Adrenal gland (tissue), 12 donors: ENCODE measurements around the gene MBOAT1. TPM values are rescaled to one million over a fixed set of nuclear protein-coding genes. Genes with fewer than 3 reads are reported as not detected.

Experiments
- DNase-seq, 7 donors: peaks; one replicate each; pipeline ENCODE4 v3.0.0-alpha.2; 2019 to 2020
- H3K27ac ChIP-seq, 5 donors: fragments of 200-600 bp; sonication (generic) in 4 of 5; 1 replicate in 3 of 5; 2 replicates in 2 of 5; pipeline versions ENCODE4 v1.5.1 to v1.8.0; 2016 to 2020; ENCODE audit warnings: mild to moderate bottlenecking in 1 of 5
- H3K27me3 ChIP-seq: fragments of 200-600 bp; 2 replicates; pipeline ENCODE4 v1.8.0; 2021
- H3K36me3 ChIP-seq, 2 donors: fragments of 200-600 bp; replicated peaks in 1 of 2; 1 replicate in 1 of 2; 2 replicates in 1 of 2; pipeline versions ENCODE4 v1.5.1 to v1.8.0; 2018 to 2022
- H3K4me1 ChIP-seq, 2 donors: fragments of 200-600 bp; replicated peaks in 1 of 2; 1 replicate in 1 of 2; 2 replicates in 1 of 2; pipeline versions ENCODE4 v1.5.1 to v1.8.0; 2018 to 2021
- H3K4me3 ChIP-seq, 4 donors: fragments of 200-600 bp; sonication (generic) in 3 of 4; one replicate each; pipeline ENCODE4 v1.5.1; 2016 to 2018
- H3K9me3 ChIP-seq, 3 donors: fragments of 200-600 bp; sonication (generic) in 1 of 3; replicated peaks in 1 of 3; 1 replicate in 2 of 3; 2 replicates in 1 of 3; pipeline versions ENCODE4 v1.5.1 to v1.8.0; 2016 to 2021
- CTCF ChIP-seq, 6 experiments: fragments of 450-650 bp in 4 of 6; fragments of 200-600 bp in 2 of 6; sonication (generic) in 1 of 6; IDR thresholded peaks; 1 replicate in 5 of 6; 2 replicates in 1 of 6; pipeline versions ENCODE4 v1.5.1 to v1.8.0; 2016 to 2021; ENCODE audit warnings: antibody characterized with exemption in 6 of 6, mild to moderate bottlenecking in 2 of 6, moderate library complexity in 1 of 6
- POLR2A ChIP-seq, 2 donors: fragments of 450-650 bp; IDR thresholded peaks; one replicate each; pipeline ENCODE4 v1.6.1; 2017; ENCODE audit warnings: antibody characterized with exemption in 2 of 2, mild to moderate bottlenecking in 2 of 2, moderate library complexity in 1 of 2
- WGBS, 4 donors: extraction: QIAGEN DNeasy Blood & Tissue Kit in 2 of 4; methylation state at CpG; one replicate each; pipeline versions ENCODE4 v1.1.5 to v1.1.7; 2013 to 2017; 5-methylcytosine and 5-hydroxymethylcytosine counted together
- intact Hi-C, 2 donors: fragments of 100-400 bp; cut with DNase I; formaldehyde crosslinking; loops; one replicate each; pipeline versions ENCODE4 v1.14.1 to v1.15.0; 2022 to 2023
- polyA plus RNA-seq, 3 donors: library from polyadenylated mRNA; stranded (reverse); fragments of 200-250 nt in 2 of 3; fragments of 350-450 nt in 1 of 3; fragmentation: Illumina TruSeq in 1 of 3; extraction: RNeasy Lipid Tissue Mini Kit (QIAGEN cat#74804) in 1 of 3; gene quantifications; one replicate each; pipeline ENCODE4 v1.2.3, GENCODE V29; 2013 to 2014
- total RNA-seq, 9 donors: library from RNA; depleted of rRNA in 4 of 9; stranded (reverse); fragments of >200 nt in 4 of 9; fragments of 120-200 nt in 1 of 9; fragmentation: NEBNext Ultra II Directional in 1 of 9; extraction: Animal tissue kit (Norgen Biotek cat#: 25700) in 1 of 9; gene quantifications; one replicate each; pipeline versions ENCODE4 v1.1.0 to v1.2.4, GENCODE V29; 2013 to 2023
- donor health status: healthy with polysubstance abuse.
- donor health status: Bipolar disorder and iron deficiency.
- donor health status: DM: yes; HTN: yes; CAD: no.
- donor health status: DM: no; HTN: no; CAD: no.
- donor health status: DM: no; HTN: no; CAD: no.
- donor health status: DM: yes; HTN: yes; CAD: no.

The MBOAT1 gene
- total and polyA plus RNA-seq, 12 donors: 1.5 to 18.9 (median 7.4) TPM

- H3K4me3 ChIP-seq: no peak overlapping the region
- no peaks in the 10 kb centered on the region for H3K36me3 ChIP-seq
- no peak for DNase-seq
- TF ChIP-seq CTCF (IDR thresholded peaks at IDR 0.05): no peak
- H3K9me3 ChIP-seq: no peaks in the 10 kb centered on the region
- 79 to 95% (median 90%) methylated on average over 4 of the region's 4 CpGs for WGBS, 4 donors
- intact Hi-C loops: no loop called here
- no peaks in the 10 kb centered on the region for H3K4me1 ChIP-seq
- no peaks in the 10 kb centered on the region for H3K27me3 ChIP-seq
- H3K27ac ChIP-seq: no peak overlapping the region
Observed at GRCh38 chr6:20118892-20119291, 93.4 kb downstream of the MBOAT1 start.

GRCh38 chr6:20117474-20117873 lies 94.8 kb downstream of the MBOAT1 start:
- intact Hi-C loops: no loop called here
- Histone ChIP-seq H3K4me1 (no peaks in the 10 kb centered on the region), H3K4me3 (no peak overlapping the region), H3K36me3 (no peaks in the 10 kb centered on the region), H3K27ac (no peak overlapping the region), H3K27me3 (no peaks in the 10 kb centered on the region), H3K9me3 (no peaks in the 10 kb centered on the region)
- no peak for TF ChIP-seq CTCF (IDR thresholded peaks at IDR 0.05)
- 89 to 97% (median 93%) methylated on average over 3 of the region's 3 CpGs for WGBS, 4 donors
- no peak for DNase-seq

GRCh38 chr6:20116792-20117191 lies 95.5 kb downstream of the MBOAT1 start:
- Histone ChIP-seq H3K27ac (no peak overlapping the region), H3K4me3 (no peak overlapping the region), H3K4me1 (no peaks in the 10 kb centered on the region), H3K9me3 (no peaks in the 10 kb centered on the region), H3K36me3 (no peaks in the 10 kb centered on the region), H3K27me3 (no peaks in the 10 kb centered on the region)
- no peak for TF ChIP-seq POLR2A (IDR thresholded peaks at IDR 0.05)
- no peak for TF ChIP-seq CTCF (IDR thresholded peaks at IDR 0.05)
- intact Hi-C loops: no loop called here
- DNase-seq: no peak
- 88 to 95% (median 92%) methylated on average over 7 of the region's 7 CpGs for WGBS, 4 donors

GRCh38 chr6:20115246-20115980 lies 96.9 kb downstream of the MBOAT1 start:
- no peak for TF ChIP-seq POLR2A (IDR thresholded peaks at IDR 0.05)
- TF ChIP-seq CTCF (IDR thresholded peaks at IDR 0.05): no peak
- Histone ChIP-seq H3K36me3 (no peaks in the 10 kb centered on the region), H3K9me3 (no peaks in the 10 kb centered on the region), H3K27ac (no peak overlapping the region), H3K4me1 (no peaks in the 10 kb centered on the region), H3K27me3 (no peaks in the 10 kb centered on the region), H3K4me3 (no peak overlapping the region)
- 64 to 72% (median 68%) methylated on average over 9 of the region's 9 CpGs for WGBS, 4 donors
- DNase-seq: no peak
- intact Hi-C loops: no loop called here
